Choroid plexus epithelial cell (primary cell): ENCODE measurements around the gene KLHL33.
A peak's percentile ranks its signal among the peaks of the same experiment; 100 is the strongest.

Source experiments
- DNase-seq: peaks from one replicate; pipeline ENCODE4 v3.0.0-alpha.2; 2010; ENCODE audit warnings: low read depth
- H3K4me3 ChIP-seq: 2 replicates; pipeline ENCODE4 v1.5.1; 2011; ENCODE audit warnings: low read depth, mild to moderate bottlenecking, control low read depth, low read length, moderate library complexity
- CTCF ChIP-seq: conservative IDR thresholded peaks from 2 replicates; pipeline ENCODE4 v1.5.1; 2011; ENCODE audit warnings: low read depth, mild to moderate bottlenecking, control low read depth, inconsistent platforms, low read length, moderate library complexity

The KLHL33 gene

GRCh38 chr14:20421267-20421666 lies 14.7 kb downstream of the KLHL33 start:
- no peak overlapping the region for H3K4me3 ChIP-seq
- DNase-seq = no peak
- TF ChIP-seq CTCF = no peak

DNA sequence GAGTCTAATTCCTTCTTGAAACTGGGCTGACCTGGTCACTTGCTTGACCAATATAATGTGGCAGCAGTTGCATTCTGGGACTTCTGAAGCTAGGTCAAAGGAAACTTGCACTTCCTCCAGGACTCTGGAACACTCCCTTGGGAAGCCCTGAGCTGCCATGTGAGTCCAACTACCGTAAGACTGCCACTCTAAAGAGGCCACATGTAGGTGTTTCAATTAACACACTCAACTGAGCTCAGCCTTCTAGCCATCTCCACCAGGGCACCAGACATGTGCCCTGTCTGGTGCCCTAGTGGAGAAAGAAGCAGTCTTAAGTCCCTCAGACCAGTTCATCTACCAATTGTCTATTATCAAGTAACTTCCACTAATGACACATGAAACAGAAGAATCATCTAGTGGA lies 16.5 kb downstream of the KLHL33 start:
- TF ChIP-seq CTCF = no peak
- no peak overlapping the region for H3K4me3 ChIP-seq
- no peak for DNase-seq

- no peak for DNase-seq
- TF ChIP-seq CTCF = no peak
Measured at GRCh38 chr14:20418501-20418909, 17.5 kb downstream of the KLHL33 start.

GRCh38 chr14:20417250-20418186 lies 18.4 kb downstream of the KLHL33 start:
- DNase-seq = no peak
- no peak for TF ChIP-seq CTCF
- H3K4me3 ChIP-seq = no peak overlapping the region

More at GRCh38 chr14:20418501-20418909, 17.5 kb downstream of the KLHL33 start:
- H3K4me3 ChIP-seq = no peak overlapping the region

- no peak overlapping the region for H3K4me3 ChIP-seq
- TF ChIP-seq CTCF = no peak
- no peak for DNase-seq
Measured at GRCh38 chr14:20416223-20416622, 19.7 kb downstream of the KLHL33 start.

DNA sequence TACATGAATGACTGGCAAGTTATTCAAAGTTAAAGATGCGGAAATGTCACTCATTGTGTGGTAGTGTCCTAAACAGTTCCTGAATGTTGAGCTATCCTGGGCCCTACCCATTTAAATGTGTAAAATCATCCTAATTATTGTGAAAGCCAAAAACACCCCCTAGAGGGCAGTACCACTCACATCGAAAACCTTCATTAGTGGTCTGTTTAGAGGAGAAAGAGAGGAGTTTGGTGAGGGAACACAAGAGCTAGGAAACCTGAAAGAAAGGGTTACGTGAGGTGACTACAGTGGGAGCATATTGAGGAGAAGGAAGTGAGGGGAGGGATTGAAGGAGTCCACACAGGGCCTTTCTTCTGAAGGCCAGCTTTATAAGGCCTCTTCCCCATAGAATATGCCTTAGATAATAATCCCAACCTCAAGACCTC lies 20.2 kb downstream of the KLHL33 start:
- peak; percentile 73 for DNase-seq
- TF ChIP-seq CTCF = peak; percentile 68

DNA sequence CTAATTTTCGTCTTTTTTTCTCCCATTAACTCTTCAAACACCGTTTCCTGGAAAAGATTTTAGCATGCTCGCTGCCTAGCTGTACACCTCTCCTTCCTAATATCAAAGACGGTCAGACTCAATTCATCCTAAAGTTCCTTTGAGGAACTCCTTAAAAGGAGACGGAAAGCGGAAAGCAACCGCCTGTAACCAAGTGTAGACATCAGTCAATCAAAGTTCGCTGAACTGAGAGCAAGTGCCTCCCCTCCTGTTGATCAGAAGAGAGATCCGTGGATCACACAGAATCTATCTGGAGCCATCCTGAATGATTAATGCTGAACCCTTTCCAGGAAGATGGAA lies 22.3 kb downstream of the KLHL33 start:
- TF ChIP-seq CTCF = no peak
- DNase-seq = peak; percentile 17
- peak overlapping the region; percentile 98 for H3K4me3 ChIP-seq

More for the DNA sequence above, 20.2 kb downstream of the KLHL33 start:
- H3K4me3 ChIP-seq = no peak overlapping the region
